Liver (tissue), 9 donors: ENCODE results near the gene DZIP1. TPM values are rescaled to one million over a fixed set of nuclear protein-coding genes. Genes with fewer than 3 reads are reported as not detected.

ENCODE experiments used
- DNase-seq: peaks from one replicate; pipeline ENCODE4 v3.0.0-alpha.2; 2017; ENCODE audit warnings: low spot score
- H3K27ac ChIP-seq, 2 donors: one replicate each; pipeline ENCODE4 v1.7.0; 2013; ENCODE audit warnings: inconsistent platforms in 2 of 2, low read length in 2 of 2, control low read depth in 1 of 2, low read depth in 1 of 2, mild to moderate bottlenecking in 1 of 2
- H3K27me3 ChIP-seq, 4 donors: one replicate each; pipeline versions ENCODE4 v1.6.1 to v1.7.0; 2013; ENCODE audit warnings: low read length in 3 of 4, inconsistent platforms in 1 of 4, mild to moderate bottlenecking in 1 of 4, moderate library complexity in 1 of 4; ENCODE audit not compliant: control insufficient read depth in 4 of 4, insufficient read depth in 4 of 4
- H3K36me3 ChIP-seq, 4 donors: one replicate each; pipeline versions ENCODE4 v1.6.1 to v1.7.0; 2013; ENCODE audit warnings: low read length in 3 of 4, mild to moderate bottlenecking in 3 of 4, low read depth in 1 of 4, moderate library complexity in 1 of 4; ENCODE audit not compliant: control insufficient read depth in 4 of 4, insufficient read depth in 3 of 4
- H3K4me1 ChIP-seq, 4 donors: one replicate each; pipeline versions ENCODE4 v1.6.1 to v1.7.0; 2013; ENCODE audit warnings: low read length in 3 of 4, mild to moderate bottlenecking in 3 of 4, moderate library complexity in 1 of 4; ENCODE audit not compliant: control insufficient read depth in 4 of 4, insufficient read depth in 4 of 4
- H3K4me3 ChIP-seq, 3 donors: one replicate each; pipeline versions ENCODE4 v1.6.1 to v1.7.0; 2013; ENCODE audit warnings: low read length in 3 of 3, control low read depth in 1 of 3, low read depth in 1 of 3, mild to moderate bottlenecking in 1 of 3
- H3K9ac ChIP-seq, 2 donors: one replicate each; pipeline ENCODE4 v1.7.0; 2013; ENCODE audit warnings: low read length in 2 of 2, mild to moderate bottlenecking in 2 of 2, moderate library complexity in 2 of 2, control low read depth in 1 of 2, low read depth in 1 of 2
- H3K9me3 ChIP-seq, 4 donors: one replicate each; pipeline versions ENCODE4 v1.6.1 to v1.7.0; 2013; ENCODE audit warnings: low read length in 3 of 4; ENCODE audit not compliant: control insufficient read depth in 4 of 4
- GABPA ChIP-seq, 2 donors: IDR thresholded peaks in 1 of 2; conservative IDR thresholded peaks in 1 of 2; 2 replicates each; pipeline ENCODE4 v1.6.1; 2016; ENCODE audit warnings: antibody characterized with exemption in 2 of 2, mild to moderate bottlenecking in 1 of 2, moderate library complexity in 1 of 2
- HNF4A ChIP-seq, 2 donors: conservative IDR thresholded peaks; 2 replicates each; pipeline ENCODE4 v1.6.1; 2016; ENCODE audit warnings: antibody characterized with exemption in 2 of 2, mild to moderate bottlenecking in 2 of 2
- HNF4G ChIP-seq: IDR thresholded peaks from 2 replicates; pipeline ENCODE4 v1.6.1; 2016; ENCODE audit warnings: antibody characterized with exemption
- RAD21 ChIP-seq, 2 donors: IDR thresholded peaks; 2 replicates each; pipeline ENCODE4 v1.6.1; 2016; ENCODE audit warnings: antibody characterized with exemption in 2 of 2, mild to moderate bottlenecking in 2 of 2
- RXRA ChIP-seq, 2 donors: IDR thresholded peaks; 2 replicates each; pipeline ENCODE4 v1.6.1; 2017 to 2018; ENCODE audit warnings: antibody characterized with exemption in 2 of 2, mild to moderate bottlenecking in 1 of 2
- SP1 ChIP-seq: IDR thresholded peaks from 2 replicates; pipeline ENCODE4 v1.6.1; 2018; ENCODE audit warnings: antibody characterized with exemption, mild to moderate bottlenecking
- YY1 ChIP-seq: IDR thresholded peaks from 2 replicates; pipeline ENCODE4 v1.6.1; 2016; ENCODE audit warnings: antibody characterized with exemption, mild to moderate bottlenecking
- WGBS: extraction: QIAGEN DNeasy Blood & Tissue Kit; methylation state at CpG from one replicate; pipeline ENCODE4 v1.1.7; 2013; 5-methylcytosine and 5-hydroxymethylcytosine counted together
- polyA plus RNA-seq, 2 donors: library from polyadenylated mRNA; stranded (reverse) in 1 of 2; unstranded in 1 of 2; fragments of 200-250 nt in 1 of 2; fragments of >200 nt in 1 of 2; fragmentation: Nextera tagmentation in 1 of 2; extraction: Ambion mirVana in 1 of 2; gene quantifications; one replicate each; pipeline versions ENCODE4 v1.2.1 to v1.2.3, GENCODE V29; 2013 to 2015
- total RNA-seq, 2 donors: library from RNA; depleted of rRNA; stranded (reverse); fragments of >200 nt; gene quantifications; one replicate each; pipeline ENCODE4 v1.2.3, GENCODE V29; 2014
- TF ChIP-seq, protein P1 (sequence below): IDR thresholded peaks from 2 replicates; pipeline ENCODE4 v1.6.1; 2016; ENCODE audit warnings: antibody characterized with exemption
- TF ChIP-seq, protein P2 (sequence below): IDR thresholded peaks from 2 replicates; pipeline ENCODE4 v1.6.1; 2016; ENCODE audit warnings: antibody characterized with exemption
- TF ChIP-seq, protein P3 (sequence below): fragments of 150-350 bp; IDR thresholded peaks from 2 replicates; pipeline ENCODE4 v1.5.1; 2017; ENCODE audit warnings: improper control_type of control experiment, low read depth, low read length; ENCODE audit not compliant: missing input control
- TF ChIP-seq, protein P4 (sequence below): IDR thresholded peaks from 2 replicates; pipeline ENCODE4 v1.6.1; 2016; ENCODE audit warnings: antibody characterized with exemption, mild to moderate bottlenecking
- TF ChIP-seq, protein P5 (sequence below): IDR thresholded peaks from 2 replicates; pipeline ENCODE4 v1.6.1; 2016; ENCODE audit warnings: antibody characterized with exemption
- donor health status: healthy.
- donor health status: healthy.
- donor health status: healthy.
- donor health status: healthy.
- donor health status: healthy.

The DZIP1 gene
- total and polyA plus RNA-seq, 4 donors, result 0.46 to 2.0 (median 1.3) TPM

DNA sequence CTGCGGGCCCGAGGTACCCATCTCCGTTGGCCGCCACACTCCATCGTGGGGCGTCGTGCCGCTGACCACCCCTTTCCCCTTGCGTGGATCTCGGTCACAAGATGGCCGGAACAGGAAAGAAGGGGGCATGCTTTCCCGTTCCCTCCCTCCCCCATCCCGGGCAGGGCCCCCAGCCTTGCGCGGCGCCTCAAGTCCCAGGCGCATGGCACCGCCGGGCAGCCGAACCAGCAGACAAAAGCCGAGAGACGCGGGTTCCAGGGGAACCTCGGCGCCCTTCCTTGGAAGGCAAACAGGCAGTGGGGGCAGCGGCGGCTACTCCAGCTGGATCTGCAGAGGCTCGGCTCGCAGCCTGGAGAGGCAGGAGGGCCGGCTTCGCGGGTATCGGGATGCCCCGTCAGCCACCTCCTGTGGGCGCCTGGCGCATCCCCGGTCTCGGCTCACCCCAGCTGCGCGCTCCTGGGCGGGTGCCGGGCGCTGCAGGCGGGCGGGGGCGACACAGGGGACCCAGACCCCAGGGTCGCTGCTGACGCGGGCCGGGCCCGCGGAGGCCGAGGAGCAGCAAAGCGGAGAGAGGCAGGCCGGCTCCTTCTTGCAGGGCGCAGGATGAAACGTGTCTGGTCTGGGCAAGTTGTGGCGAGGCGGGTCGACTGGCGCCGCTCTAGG is 439 bp downstream of the DZIP1 start (continued):
- TF ChIP-seq, protein P1, sequence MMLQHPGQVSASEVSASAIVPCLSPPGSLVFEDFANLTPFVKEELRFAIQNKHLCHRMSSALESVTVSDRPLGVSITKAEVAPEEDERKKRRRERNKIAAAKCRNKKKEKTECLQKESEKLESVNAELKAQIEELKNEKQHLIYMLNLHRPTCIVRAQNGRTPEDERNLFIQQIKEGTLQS, result no peak

DNA sequence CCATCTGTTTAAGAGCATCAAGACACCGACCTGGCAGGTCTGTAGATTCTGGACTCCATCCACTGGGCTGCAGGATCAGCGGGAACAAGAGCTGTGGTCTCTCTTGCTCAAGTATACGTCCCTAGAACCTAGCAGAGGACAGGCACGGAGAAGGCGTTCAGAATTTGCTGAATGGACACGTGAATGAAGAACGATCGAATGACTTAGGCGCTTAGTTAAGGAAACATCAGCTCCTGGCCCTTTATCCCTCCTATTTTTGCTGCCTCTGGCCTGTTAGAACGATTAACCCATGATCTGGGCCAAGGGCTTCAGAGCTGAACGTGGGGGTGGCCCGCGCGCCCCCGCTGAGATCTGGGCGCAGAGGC is 953 bp downstream of the DZIP1 start:
- H3K27ac ChIP-seq, result peak overlapping the region in 1 of 2 donors; percentile 54
- 40% methylated on average over 16 of the region's 16 CpGs for WGBS

More for the DNA sequence above, 953 bp downstream of the DZIP1 start:
- no peak overlapping the region for H3K9ac ChIP-seq
- DNase-seq, result no peak
- H3K4me3 ChIP-seq, result peak overlapping the region in 2 of 3 donors; percentile 53 to 62
- no peaks in the 10 kb centered on the region for H3K36me3 ChIP-seq
- no peaks in the 10 kb centered on the region for H3K9me3 ChIP-seq
- peaks cover 7 to 23% (median 13%) of the 10 kb centered on the region in 4 donors for H3K4me1 ChIP-seq
- no peaks in the 10 kb centered on the region for H3K27me3 ChIP-seq
- TF ChIP-seq SP1, result no peak
- TF ChIP-seq, protein P1, result no peak
- TF ChIP-seq, protein P2, sequence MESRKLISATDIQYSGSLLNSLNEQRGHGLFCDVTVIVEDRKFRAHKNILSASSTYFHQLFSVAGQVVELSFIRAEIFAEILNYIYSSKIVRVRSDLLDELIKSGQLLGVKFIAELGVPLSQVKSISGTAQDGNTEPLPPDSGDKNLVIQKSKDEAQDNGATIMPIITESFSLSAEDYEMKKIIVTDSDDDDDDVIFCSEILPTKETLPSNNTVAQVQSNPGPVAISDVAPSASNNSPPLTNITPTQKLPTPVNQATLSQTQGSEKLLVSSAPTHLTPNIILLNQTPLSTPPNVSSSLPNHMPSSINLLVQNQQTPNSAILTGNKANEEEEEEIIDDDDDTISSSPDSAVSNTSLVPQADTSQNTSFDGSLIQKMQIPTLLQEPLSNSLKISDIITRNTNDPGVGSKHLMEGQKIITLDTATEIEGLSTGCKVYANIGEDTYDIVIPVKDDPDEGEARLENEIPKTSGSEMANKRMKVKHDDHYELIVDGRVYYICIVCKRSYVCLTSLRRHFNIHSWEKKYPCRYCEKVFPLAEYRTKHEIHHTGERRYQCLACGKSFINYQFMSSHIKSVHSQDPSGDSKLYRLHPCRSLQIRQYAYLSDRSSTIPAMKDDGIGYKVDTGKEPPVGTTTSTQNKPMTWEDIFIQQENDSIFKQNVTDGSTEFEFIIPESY, result no peak
- TF ChIP-seq, protein P3, sequence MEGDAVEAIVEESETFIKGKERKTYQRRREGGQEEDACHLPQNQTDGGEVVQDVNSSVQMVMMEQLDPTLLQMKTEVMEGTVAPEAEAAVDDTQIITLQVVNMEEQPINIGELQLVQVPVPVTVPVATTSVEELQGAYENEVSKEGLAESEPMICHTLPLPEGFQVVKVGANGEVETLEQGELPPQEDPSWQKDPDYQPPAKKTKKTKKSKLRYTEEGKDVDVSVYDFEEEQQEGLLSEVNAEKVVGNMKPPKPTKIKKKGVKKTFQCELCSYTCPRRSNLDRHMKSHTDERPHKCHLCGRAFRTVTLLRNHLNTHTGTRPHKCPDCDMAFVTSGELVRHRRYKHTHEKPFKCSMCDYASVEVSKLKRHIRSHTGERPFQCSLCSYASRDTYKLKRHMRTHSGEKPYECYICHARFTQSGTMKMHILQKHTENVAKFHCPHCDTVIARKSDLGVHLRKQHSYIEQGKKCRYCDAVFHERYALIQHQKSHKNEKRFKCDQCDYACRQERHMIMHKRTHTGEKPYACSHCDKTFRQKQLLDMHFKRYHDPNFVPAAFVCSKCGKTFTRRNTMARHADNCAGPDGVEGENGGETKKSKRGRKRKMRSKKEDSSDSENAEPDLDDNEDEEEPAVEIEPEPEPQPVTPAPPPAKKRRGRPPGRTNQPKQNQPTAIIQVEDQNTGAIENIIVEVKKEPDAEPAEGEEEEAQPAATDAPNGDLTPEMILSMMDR, result no peak
- no peak for TF ChIP-seq HNF4G
- no peak for TF ChIP-seq RXRA (IDR thresholded peaks at IDR 0.05)
- no peak for TF ChIP-seq YY1
- TF ChIP-seq, protein P4, sequence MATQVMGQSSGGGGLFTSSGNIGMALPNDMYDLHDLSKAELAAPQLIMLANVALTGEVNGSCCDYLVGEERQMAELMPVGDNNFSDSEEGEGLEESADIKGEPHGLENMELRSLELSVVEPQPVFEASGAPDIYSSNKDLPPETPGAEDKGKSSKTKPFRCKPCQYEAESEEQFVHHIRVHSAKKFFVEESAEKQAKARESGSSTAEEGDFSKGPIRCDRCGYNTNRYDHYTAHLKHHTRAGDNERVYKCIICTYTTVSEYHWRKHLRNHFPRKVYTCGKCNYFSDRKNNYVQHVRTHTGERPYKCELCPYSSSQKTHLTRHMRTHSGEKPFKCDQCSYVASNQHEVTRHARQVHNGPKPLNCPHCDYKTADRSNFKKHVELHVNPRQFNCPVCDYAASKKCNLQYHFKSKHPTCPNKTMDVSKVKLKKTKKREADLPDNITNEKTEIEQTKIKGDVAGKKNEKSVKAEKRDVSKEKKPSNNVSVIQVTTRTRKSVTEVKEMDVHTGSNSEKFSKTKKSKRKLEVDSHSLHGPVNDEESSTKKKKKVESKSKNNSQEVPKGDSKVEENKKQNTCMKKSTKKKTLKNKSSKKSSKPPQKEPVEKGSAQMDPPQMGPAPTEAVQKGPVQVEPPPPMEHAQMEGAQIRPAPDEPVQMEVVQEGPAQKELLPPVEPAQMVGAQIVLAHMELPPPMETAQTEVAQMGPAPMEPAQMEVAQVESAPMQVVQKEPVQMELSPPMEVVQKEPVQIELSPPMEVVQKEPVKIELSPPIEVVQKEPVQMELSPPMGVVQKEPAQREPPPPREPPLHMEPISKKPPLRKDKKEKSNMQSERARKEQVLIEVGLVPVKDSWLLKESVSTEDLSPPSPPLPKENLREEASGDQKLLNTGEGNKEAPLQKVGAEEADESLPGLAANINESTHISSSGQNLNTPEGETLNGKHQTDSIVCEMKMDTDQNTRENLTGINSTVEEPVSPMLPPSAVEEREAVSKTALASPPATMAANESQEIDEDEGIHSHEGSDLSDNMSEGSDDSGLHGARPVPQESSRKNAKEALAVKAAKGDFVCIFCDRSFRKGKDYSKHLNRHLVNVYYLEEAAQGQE, result no peak
- TF ChIP-seq RAD21 (IDR thresholded peaks at IDR 0.05), result no peak
- TF ChIP-seq GABPA (IDR thresholded peaks at IDR 0.05 in 1 of 2, conservative IDR thresholded peaks at IDR 0.05 in 1 of 2), result no peak
- no peak for TF ChIP-seq HNF4A (conservative IDR thresholded peaks at IDR 0.05)
- TF ChIP-seq, protein P5, sequence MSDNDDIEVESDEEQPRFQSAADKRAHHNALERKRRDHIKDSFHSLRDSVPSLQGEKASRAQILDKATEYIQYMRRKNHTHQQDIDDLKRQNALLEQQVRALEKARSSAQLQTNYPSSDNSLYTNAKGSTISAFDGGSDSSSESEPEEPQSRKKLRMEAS, result no peak
